ENCODE data around the gene ETV7.
"Not testable (repeated sequence)": the region's sequence is repeated elsewhere in the genome, so short reads cannot be mapped to it uniquely, and the experiment has no call there.

The ETV7 gene

GRCh38 chr6:36368421-36368820 is 19.0 kb downstream of the ETV7 start:
- no peak overlapping the region for H3K4me3 ChIP-seq (ENCODE audit: low read depth, low read length)
- no peak for TF ChIP-seq CTCF (IDR thresholded peaks at IDR 0.05; ENCODE audit: control insufficient read depth, extremely low read depth, insufficient read depth)
- no peak for DNase-seq (ENCODE audit: low read depth)

- no peak for DNase-seq (ENCODE audit: low read depth)
- no peak for TF ChIP-seq CTCF (IDR thresholded peaks at IDR 0.05; ENCODE audit: control insufficient read depth, extremely low read depth, insufficient read depth)
- no peak overlapping the region for H3K4me3 ChIP-seq (ENCODE audit: low read depth, low read length)
Observed at GRCh38 chr6:36367743-36368142, 19.7 kb downstream of the ETV7 start.

GRCh38 chr6:36364669-36365479 is 22.6 kb downstream of the ETV7 start:
- TF ChIP-seq CTCF (IDR thresholded peaks at IDR 0.05; ENCODE audit: control insufficient read depth, extremely low read depth, insufficient read depth) = no peak
- no peak overlapping the region for H3K4me3 ChIP-seq (ENCODE audit: low read depth, low read length)
- DNase-seq (ENCODE audit: low read depth) = no peak

- not testable (repeated sequence) for DNase-seq (ENCODE audit: low read depth); H3K4me3 ChIP-seq (ENCODE audit: low read depth, low read length)
Observed at GRCh38 chr6:36364061-36364635, 23.3 kb downstream of the ETV7 start.

GRCh38 chr6:36363371-36363752 is 24.1 kb downstream of the ETV7 start:
- not testable (repeated sequence) for H3K4me3 ChIP-seq (ENCODE audit: low read depth, low read length); DNase-seq (ENCODE audit: low read depth)

- no peak for DNase-seq (ENCODE audit: low read depth)
- H3K4me3 ChIP-seq (ENCODE audit: low read depth, low read length) = no peak overlapping the region
- TF ChIP-seq CTCF (IDR thresholded peaks at IDR 0.05; ENCODE audit: control insufficient read depth, extremely low read depth, insufficient read depth) = no peak
Observed at GRCh38 chr6:36362551-36363370, 24.7 kb downstream of the ETV7 start.

GRCh38 chr6:36361071-36361470 is 26.4 kb downstream of the ETV7 start:
- TF ChIP-seq CTCF (IDR thresholded peaks at IDR 0.05; ENCODE audit: control insufficient read depth, extremely low read depth, insufficient read depth) = no peak
- no peak for DNase-seq (ENCODE audit: low read depth)
- no peak overlapping the region for H3K4me3 ChIP-seq (ENCODE audit: low read depth, low read length)

All from LNCaP clone FGC (cell line).